Stimulated activated CD4-positive, alpha-beta T cell treated with anti-CD3 and anti-CD28 coated beads, TNF-alpha, amount 100 ng/mL, for 1 hour (primary cell): ENCODE measurements around the gene PLCH2.

ENCODE experiments used
- DNase-seq, 3 donors: peaks; one replicate each; pipeline ENCODE4 v3.0.0-alpha.2; 2020; ENCODE audit warnings: low read depth in 3 of 3, low spot score in 1 of 3

PLCH2 gene

GRCh38 chr1:2510366-2511155, 34.5 kb downstream of the PLCH2 start:
- DNase-seq: no peak

- no peak for DNase-seq
Measured at GRCh38 chr1:2512862-2513421, 36.9 kb downstream of the PLCH2 start.

GRCh38 chr1:2513939-2514652, 38.0 kb downstream of the PLCH2 start:
- no peak for DNase-seq

- no peak for DNase-seq
Measured at GRCh38 chr1:2514863-2515762, 39.0 kb downstream of the PLCH2 start.

GRCh38 chr1:2515763-2516080, 39.6 kb downstream of the PLCH2 start:
- DNase-seq: no peak

GRCh38 chr1:2516124-2516523, 40.0 kb downstream of the PLCH2 start:
- DNase-seq: no peak

- DNase-seq: no peak
Measured at GRCh38 chr1:2516946-2517345, 40.9 kb downstream of the PLCH2 start.

- DNase-seq: no peak
Measured at GRCh38 chr1:2517966-2518365, 41.9 kb downstream of the PLCH2 start.

- no peak for DNase-seq
Measured at GRCh38 chr1:2518528-2518927, 42.4 kb downstream of the PLCH2 start.

- no peak for DNase-seq
Measured at GRCh38 chr1:2519029-2519685, 43.1 kb downstream of the PLCH2 start.

GRCh38 chr1:2519729-2520128, 43.6 kb downstream of the PLCH2 start:
- DNase-seq: no peak

GRCh38 chr1:2520206-2520605, 44.1 kb downstream of the PLCH2 start:
- no peak for DNase-seq

- DNase-seq: no peak
Measured at GRCh38 chr1:2520806-2521205, 44.7 kb downstream of the PLCH2 start.

GRCh38 chr1:2522230-2522629, 46.1 kb downstream of the PLCH2 start:
- no peak for DNase-seq

GRCh38 chr1:2523191-2523890, 47.3 kb downstream of the PLCH2 start:
- DNase-seq: no peak

- no peak for DNase-seq
Measured at GRCh38 chr1:2523891-2524609, 48.0 kb downstream of the PLCH2 start.

GRCh38 chr1:2525572-2525919, 49.5 kb downstream of the PLCH2 start:
- no peak for DNase-seq

GRCh38 chr1:2525920-2526823, 50.1 kb downstream of the PLCH2 start, which contains the start of gene PANK4:
Gene PANK4 (minus strand): TSS chr1:2526596. CDS start chr1:2526587, 9 bp downstream.
- DNase-seq: peak; percentile 73 to 75 (median 75)
